Adipocyte (in vitro differentiated cells): ENCODE measurements around the gene AMBRA1.

Experiments
- DNase-seq: peaks from one replicate; pipeline ENCODE4 v3.0.0-alpha.2; 2015; ENCODE audit warnings: low read depth
- H3K27me3 ChIP-seq: replicated peaks from 2 replicates; pipeline ENCODE4 v1.7.0; 2013; ENCODE audit warnings: mild to moderate bottlenecking, low read length, moderate library complexity; ENCODE audit not compliant: control insufficient read depth, insufficient read depth
- H3K36me3 ChIP-seq: 2 replicates; pipeline ENCODE4 v1.7.0; 2013; ENCODE audit warnings: low read length, mild to moderate bottlenecking, moderate library complexity; ENCODE audit not compliant: control insufficient read depth, insufficient read depth, severe bottlenecking
- H3K4me1 ChIP-seq: 2 replicates; pipeline ENCODE4 v1.7.0; 2013; ENCODE audit warnings: mild to moderate bottlenecking, low read length, moderate library complexity; ENCODE audit not compliant: control insufficient read depth, insufficient read depth
- H3K4me3 ChIP-seq: 2 replicates; pipeline ENCODE4 v1.7.0; 2013; ENCODE audit warnings: mild to moderate bottlenecking, low read length, moderate library complexity
- H3K9ac ChIP-seq: 2 replicates; pipeline ENCODE4 v1.7.0; 2013; ENCODE audit warnings: mild to moderate bottlenecking, low read length, moderate library complexity
- H3K9me3 ChIP-seq: 2 replicates; pipeline ENCODE4 v1.7.0; 2013; ENCODE audit warnings: mild to moderate bottlenecking, low read length, moderate library complexity; ENCODE audit not compliant: control insufficient read depth

The AMBRA1 gene

GRCh38 chr11:46612326-46612725 lies 18.5 kb upstream of the AMBRA1 start:
- H3K9ac ChIP-seq = no peak overlapping the region
- H3K27me3 ChIP-seq = no peaks in the 10 kb centered on the region
- H3K36me3 ChIP-seq = no peaks in the 10 kb centered on the region
- peaks cover 20% of the 10 kb centered on the region for H3K4me1 ChIP-seq
- H3K9me3 ChIP-seq = no peaks in the 10 kb centered on the region
- DNase-seq = no peak
- no peak overlapping the region for H3K4me3 ChIP-seq

GRCh38 chr11:46611526-46612304 lies 17.9 kb upstream of the AMBRA1 start:
- H3K36me3 ChIP-seq = no peaks in the 10 kb centered on the region
- H3K9ac ChIP-seq = no peak overlapping the region
- H3K4me1 ChIP-seq = peaks cover 20% of the 10 kb centered on the region
- DNase-seq = no peak
- no peaks in the 10 kb centered on the region for H3K27me3 ChIP-seq
- no peak overlapping the region for H3K4me3 ChIP-seq
- no peaks in the 10 kb centered on the region for H3K9me3 ChIP-seq

- Histone ChIP-seq H3K4me1 (peaks cover 8% of the 10 kb centered on the region), H3K9me3 (no peaks in the 10 kb centered on the region), H3K27me3 (no peaks in the 10 kb centered on the region), H3K9ac (no peak overlapping the region), H3K4me3 (no peak overlapping the region), H3K36me3 (no peaks in the 10 kb centered on the region)
- no peak for DNase-seq
These were observed 15.6 kb upstream of the AMBRA1 start for GRCh38 chr11:46609386-46609785.

- peaks cover 8% of the 10 kb centered on the region for H3K4me1 ChIP-seq
- no peak for DNase-seq
- no peaks in the 10 kb centered on the region for H3K9me3 ChIP-seq
- H3K4me3 ChIP-seq = no peak overlapping the region
- peak overlapping the region; percentile 22 for H3K9ac ChIP-seq
- no peaks in the 10 kb centered on the region for H3K36me3 ChIP-seq
- no peaks in the 10 kb centered on the region for H3K27me3 ChIP-seq
These were observed 13.7 kb upstream of the AMBRA1 start for GRCh38 chr11:46607516-46607915.

GRCh38 chr11:46604796-46605195 lies 11.0 kb upstream of the AMBRA1 start:
- Histone ChIP-seq H3K9ac (no peak overlapping the region), H3K4me1 (peaks cover 27% of the 10 kb centered on the region), H3K27me3 (no peaks in the 10 kb centered on the region), H3K4me3 (no peak overlapping the region), H3K36me3 (no peaks in the 10 kb centered on the region), H3K9me3 (no peaks in the 10 kb centered on the region)
- no peak for DNase-seq

- Histone ChIP-seq H3K4me3 (no peak overlapping the region), H3K9me3 (no peaks in the 10 kb centered on the region), H3K4me1 (peaks cover 29% of the 10 kb centered on the region), H3K27me3 (no peaks in the 10 kb centered on the region), H3K36me3 (no peaks in the 10 kb centered on the region), H3K9ac (no peak overlapping the region)
- DNase-seq = no peak
These were observed 10.0 kb upstream of the AMBRA1 start for GRCh38 chr11:46603704-46604308.

GRCh38 chr11:46601129-46601528 lies 7.3 kb upstream of the AMBRA1 start:
- Histone ChIP-seq H3K36me3 (no peaks in the 10 kb centered on the region), H3K27me3 (no peaks in the 10 kb centered on the region), H3K4me3 (peak overlapping the region; percentile 53), H3K9me3 (no peaks in the 10 kb centered on the region), H3K9ac (peak overlapping the region; percentile 64), H3K4me1 (peaks cover 24% of the 10 kb centered on the region)
- DNase-seq = no peak

- Histone ChIP-seq H3K9ac (peak overlapping the region; percentile 64), H3K4me3 (peak overlapping the region; percentile 53), H3K27me3 (no peaks in the 10 kb centered on the region), H3K9me3 (no peaks in the 10 kb centered on the region), H3K4me1 (peaks cover 24% of the 10 kb centered on the region), H3K36me3 (no peaks in the 10 kb centered on the region)
- DNase-seq = no peak
These were observed 6.6 kb upstream of the AMBRA1 start for GRCh38 chr11:46600194-46600960.

GRCh38 chr11:46599340-46600193 lies 5.7 kb upstream of the AMBRA1 start:
- H3K9ac ChIP-seq = peak overlapping the region; percentile 64
- no peaks in the 10 kb centered on the region for H3K9me3 ChIP-seq
- DNase-seq = no peak
- no peaks in the 10 kb centered on the region for H3K36me3 ChIP-seq
- H3K4me1 ChIP-seq = peaks cover 27% of the 10 kb centered on the region
- H3K4me3 ChIP-seq = peak overlapping the region; percentile 53
- H3K27me3 ChIP-seq = no peaks in the 10 kb centered on the region

GRCh38 chr11:46597609-46598219 lies 3.9 kb upstream of the AMBRA1 start:
- no peaks in the 10 kb centered on the region for H3K9me3 ChIP-seq
- no peaks in the 10 kb centered on the region for H3K36me3 ChIP-seq
- DNase-seq = no peak

More at GRCh38 chr11:46597609-46598219, 3.9 kb upstream of the AMBRA1 start:
- Histone ChIP-seq H3K27me3 (no peaks in the 10 kb centered on the region), H3K9ac (no peak overlapping the region), H3K4me1 (peaks cover 36% of the 10 kb centered on the region), H3K4me3 (no peak overlapping the region)
